ENCODE data around the gene OPN4.
"Not testable (repeated sequence)": the region's sequence is repeated elsewhere in the genome, so short reads cannot be mapped to it uniquely, and the experiment has no call there.

Gene OPN4

GRCh38 chr10:86654411-86655172 is at the start of gene OPN4:
TSS of gene OPN4 (plus strand) at chr10:86654547. CDS start at chr10:86654784, 237 bp downstream.
- DNase-seq, result no peak

GRCh38 chr10:86607674-86608073 is 46.7 kb upstream of the OPN4 start:
- no peak for DNase-seq

- DNase-seq, result no peak
These were observed 44.4 kb upstream of the OPN4 start for GRCh38 chr10:86609920-86610319.

- DNase-seq, result no peak
These were observed 43.0 kb upstream of the OPN4 start for GRCh38 chr10:86611386-86611785.

GRCh38 chr10:86613096-86613495 is 41.3 kb upstream of the OPN4 start:
- DNase-seq, result no peak

GRCh38 chr10:86613905-86614304 is 40.4 kb upstream of the OPN4 start:
- no peak for DNase-seq

- DNase-seq, result no peak
These were observed 39.5 kb upstream of the OPN4 start for GRCh38 chr10:86614853-86615252.

GRCh38 chr10:86617278-86617677 is 37.1 kb upstream of the OPN4 start:
- DNase-seq, result not testable (repeated sequence)

GRCh38 chr10:86628311-86628710 is 26.0 kb upstream of the OPN4 start:
- DNase-seq, result no peak

GRCh38 chr10:86630079-86630478 is 24.3 kb upstream of the OPN4 start:
- no peak for DNase-seq

- DNase-seq, result no peak
These were observed 22.1 kb upstream of the OPN4 start for GRCh38 chr10:86632009-86632800.

- DNase-seq, result no peak
These were observed 21.4 kb upstream of the OPN4 start for GRCh38 chr10:86632951-86633350.

- DNase-seq, result no peak
These were observed 18.9 kb upstream of the OPN4 start for GRCh38 chr10:86635402-86635801.

- DNase-seq, result no peak
These were observed 18.0 kb upstream of the OPN4 start for GRCh38 chr10:86636311-86636710.

- no peak for DNase-seq
These were observed 12.3 kb upstream of the OPN4 start for GRCh38 chr10:86642021-86642420.

- no peak for DNase-seq
These were observed 11.8 kb upstream of the OPN4 start for GRCh38 chr10:86642499-86642898.

- DNase-seq, result no peak
These were observed 10.1 kb upstream of the OPN4 start for GRCh38 chr10:86644152-86644793.

GRCh38 chr10:86644794-86645445 is 9.4 kb upstream of the OPN4 start:
- DNase-seq, result no peak

- DNase-seq, result not testable (repeated sequence)
These were observed 8.7 kb upstream of the OPN4 start for GRCh38 chr10:86645621-86646165.

- no peak for DNase-seq
These were observed 7.8 kb upstream of the OPN4 start for GRCh38 chr10:86646532-86646931.

GRCh38 chr10:86646933-86647332 is 7.4 kb upstream of the OPN4 start:
- DNase-seq, result no peak

GRCh38 chr10:86647773-86648703 is 6.3 kb upstream of the OPN4 start:
- no peak for DNase-seq

Measured in CD4-positive, alpha-beta T cell treated with Interleukin-1 beta for 1 hour (primary cell).